ES-I3 (cell line): Measurements from ENCODE around the gene TIAM2.

ENCODE experiments used
- H3K36me3 ChIP-seq: 2 replicates; pipeline ENCODE4 v1.6.1; 2013; ENCODE audit warnings: mild to moderate bottlenecking, low read length, control low read depth, moderate library complexity; ENCODE audit not compliant: insufficient read depth
- H3K4me1 ChIP-seq: 2 replicates; pipeline ENCODE4 v1.6.1; 2013; ENCODE audit warnings: mild to moderate bottlenecking, control low read depth, low read length; ENCODE audit not compliant: insufficient read depth
- H3K9ac ChIP-seq: 2 replicates; pipeline ENCODE4 v1.6.1; 2013; ENCODE audit warnings: low read depth, mild to moderate bottlenecking, low read length, moderate library complexity
- H3K9me3 ChIP-seq: 2 replicates; pipeline ENCODE4 v1.6.1; 2013; ENCODE audit warnings: mild to moderate bottlenecking, low read length, moderate library complexity; ENCODE audit not compliant: control insufficient read depth, insufficient read depth

Gene TIAM2

DNA sequence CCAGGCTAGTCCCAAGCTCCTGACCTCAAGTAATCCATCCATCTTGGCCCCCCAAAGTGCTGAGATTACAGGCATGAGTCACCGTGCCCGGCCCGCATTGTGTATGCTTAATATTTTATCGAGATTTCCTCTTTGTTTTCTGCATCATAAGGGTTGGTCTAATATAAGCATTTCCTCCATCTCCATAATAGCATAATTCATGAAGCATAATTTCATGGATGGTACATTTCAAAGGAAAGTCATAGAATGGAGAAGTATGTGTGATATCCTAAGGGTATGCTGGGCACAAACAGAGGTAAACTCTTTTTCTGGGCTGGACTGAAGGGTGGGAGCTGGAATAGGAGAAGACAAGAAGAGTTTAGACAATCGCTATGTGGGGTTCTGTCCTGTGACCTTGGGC is 17.5 kb upstream of the TIAM2 start:
- Histone ChIP-seq H3K4me1 (no peaks in the 10 kb centered on the region), H3K36me3 (no peaks in the 10 kb centered on the region), H3K9me3 (no peaks in the 10 kb centered on the region), H3K9ac (no peak overlapping the region)

DNA sequence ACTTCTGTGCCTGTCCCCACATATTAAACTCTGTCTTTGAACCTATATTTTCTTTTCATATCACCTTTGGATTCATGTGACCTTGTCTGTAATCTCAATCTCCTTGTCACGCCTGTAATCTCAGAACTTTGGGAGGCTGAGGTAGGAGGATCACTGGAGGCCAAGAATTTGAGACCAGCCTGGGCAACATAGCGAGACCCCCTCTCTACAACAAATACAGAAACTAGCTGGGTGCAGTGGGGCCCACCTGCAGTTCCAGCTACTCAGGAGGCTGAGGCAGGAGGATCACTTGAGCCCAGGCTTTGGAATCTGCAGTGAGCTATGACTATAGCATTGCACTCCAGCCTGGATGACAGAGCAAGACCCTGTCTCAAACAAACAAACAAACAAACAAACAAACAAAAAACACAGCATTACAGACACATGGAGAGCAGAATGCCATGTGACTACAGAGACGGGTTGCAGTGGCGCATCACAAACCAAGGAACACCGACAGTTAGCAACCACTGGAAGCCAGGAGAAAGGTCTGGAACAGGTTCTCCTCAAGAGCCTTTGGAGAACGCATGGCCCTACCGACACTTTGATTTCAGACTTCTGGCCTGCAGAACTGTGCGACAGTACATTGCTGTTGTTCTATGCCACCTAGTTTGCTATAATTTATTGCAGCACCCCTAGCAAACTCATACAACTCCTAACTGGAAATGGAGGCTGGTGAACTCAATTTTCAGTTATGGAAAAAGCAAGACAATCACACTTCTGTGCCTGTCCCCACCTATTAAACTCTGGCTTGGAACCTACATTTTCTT is 14.6 kb upstream of the TIAM2 start:
- no peaks in the 10 kb centered on the region for H3K4me1 ChIP-seq
- H3K9ac ChIP-seq = no peak overlapping the region
- no peaks in the 10 kb centered on the region for H3K36me3 ChIP-seq
- no peaks in the 10 kb centered on the region for H3K9me3 ChIP-seq

DNA sequence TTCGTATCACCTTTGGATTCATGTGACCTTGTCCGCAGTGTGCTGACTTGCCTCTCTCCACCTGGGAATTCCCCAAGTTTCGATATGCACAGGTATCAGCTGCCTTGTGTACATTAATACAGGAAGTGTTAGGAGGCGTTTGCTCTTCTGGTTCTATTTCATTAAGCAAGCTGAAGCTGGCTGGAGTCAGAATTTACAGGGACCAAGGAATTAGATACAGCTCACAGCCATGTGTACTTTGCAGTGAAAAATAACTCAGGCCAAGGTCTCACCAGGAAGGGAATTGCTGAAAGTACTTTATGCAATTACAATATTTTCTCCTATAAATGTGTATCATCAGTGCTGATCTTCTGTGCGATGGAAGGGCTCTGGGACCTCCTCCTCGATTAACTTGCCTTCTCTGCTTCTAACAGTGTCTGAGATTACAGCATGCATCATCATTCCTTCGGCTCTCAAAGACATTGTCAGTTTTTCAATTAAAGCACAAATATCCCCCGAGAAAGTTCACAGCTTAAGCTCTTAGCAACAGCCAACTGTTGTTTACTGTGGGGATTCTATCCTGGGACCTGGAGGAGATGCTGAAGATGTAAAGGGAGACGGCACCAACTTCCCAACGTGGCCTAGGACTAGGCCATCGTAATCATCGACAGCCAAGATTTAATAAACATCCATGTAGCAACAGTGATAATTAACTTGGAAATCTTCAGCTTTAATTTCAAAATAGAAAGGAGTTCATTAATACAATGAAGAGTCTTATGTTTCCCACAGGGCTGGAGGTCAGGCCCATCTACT is 13.8 kb upstream of the TIAM2 start:
- H3K9ac ChIP-seq = no peak overlapping the region
- H3K4me1 ChIP-seq = no peaks in the 10 kb centered on the region
- H3K36me3 ChIP-seq = no peaks in the 10 kb centered on the region
- no peaks in the 10 kb centered on the region for H3K9me3 ChIP-seq

DNA sequence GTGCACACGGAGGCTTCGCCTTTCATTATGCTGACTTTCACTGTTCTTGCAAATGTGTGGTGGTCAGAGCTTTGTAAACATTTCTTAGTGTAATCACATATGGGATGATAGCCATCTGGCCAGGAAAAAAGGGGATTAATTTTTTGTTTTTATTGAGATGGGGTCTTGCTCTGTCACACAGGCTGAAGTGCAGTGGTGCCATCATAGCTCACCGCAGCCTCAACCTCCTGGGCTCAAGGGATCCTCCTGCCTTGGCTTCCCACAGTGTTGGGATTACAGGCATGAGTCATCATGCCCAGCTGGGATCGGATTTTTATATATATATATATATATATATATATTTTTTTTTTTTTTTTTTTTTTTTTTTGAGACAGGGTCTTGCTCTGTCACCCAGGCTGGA is 11.0 kb upstream of the TIAM2 start:
- Histone ChIP-seq H3K9ac (no peak overlapping the region), H3K9me3 (no peaks in the 10 kb centered on the region), H3K36me3 (no peaks in the 10 kb centered on the region), H3K4me1 (no peaks in the 10 kb centered on the region)

DNA sequence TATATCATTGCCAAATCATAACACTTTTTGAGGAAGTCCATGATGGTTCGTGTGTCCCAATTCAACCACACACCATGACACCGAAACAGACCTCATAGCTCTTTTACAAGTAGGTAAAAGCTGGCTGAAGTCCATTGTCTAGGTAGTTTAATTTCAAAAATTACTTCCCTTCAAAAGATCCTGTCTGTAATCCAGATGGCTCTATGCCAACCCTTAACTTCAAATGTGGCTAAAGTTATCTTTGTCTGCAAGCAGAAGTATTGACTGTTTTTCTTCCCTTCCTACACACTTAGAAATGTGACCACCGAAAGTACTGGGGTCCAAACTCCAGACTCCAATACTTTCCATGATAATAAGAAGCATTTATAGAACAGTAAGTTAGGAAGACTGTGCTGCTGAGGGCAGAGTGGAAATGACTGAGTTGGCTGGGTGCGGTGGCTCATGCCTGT is 8.3 kb upstream of the TIAM2 start:
- no peaks in the 10 kb centered on the region; the same call in 1 of the 2 replicates for H3K4me1 ChIP-seq
- no peak overlapping the region for H3K9ac ChIP-seq
- H3K36me3 ChIP-seq = no peaks in the 10 kb centered on the region
- H3K9me3 ChIP-seq = no peaks in the 10 kb centered on the region

GRCh38 chr6:154989448-154989847 is 5.7 kb upstream of the TIAM2 start:
- Histone ChIP-seq H3K9ac (no peak overlapping the region), H3K9me3 (no peaks in the 10 kb centered on the region), H3K4me1 (no peaks in the 10 kb centered on the region; the same call in 1 of the 2 replicates), H3K36me3 (no peaks in the 10 kb centered on the region)

GRCh38 chr6:154991207-154991606 is 3.9 kb upstream of the TIAM2 start:
- H3K9me3 ChIP-seq = no peaks in the 10 kb centered on the region
- no peaks in the 10 kb centered on the region for H3K36me3 ChIP-seq
- H3K9ac ChIP-seq = no peak overlapping the region
- H3K4me1 ChIP-seq = no peaks in the 10 kb centered on the region; the same call in 1 of the 2 replicates

DNA sequence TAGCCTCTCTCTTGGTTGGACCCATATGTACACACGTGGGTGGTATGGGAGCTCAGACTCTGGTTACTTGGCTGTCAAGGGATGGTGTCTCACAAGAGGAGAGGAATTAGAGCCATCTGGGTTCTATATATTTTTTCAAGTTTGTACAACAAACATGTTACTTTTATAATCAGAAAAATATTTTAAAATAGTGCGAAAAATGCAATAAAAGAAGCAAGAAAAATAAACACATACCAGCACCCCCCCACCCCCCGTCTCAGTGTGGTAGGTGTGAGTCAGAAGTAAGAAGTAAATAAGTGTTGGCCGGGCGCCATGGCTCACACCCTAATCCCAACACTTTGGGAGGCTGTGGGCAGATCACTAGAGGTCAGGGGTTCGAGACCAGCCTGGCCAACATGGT is 2.1 kb upstream of the TIAM2 start:
- no peak overlapping the region for H3K9ac ChIP-seq
- H3K9me3 ChIP-seq = no peaks in the 10 kb centered on the region
- H3K36me3 ChIP-seq = no peaks in the 10 kb centered on the region
- peaks cover 6% of the 10 kb centered on the region for H3K4me1 ChIP-seq

DNA sequence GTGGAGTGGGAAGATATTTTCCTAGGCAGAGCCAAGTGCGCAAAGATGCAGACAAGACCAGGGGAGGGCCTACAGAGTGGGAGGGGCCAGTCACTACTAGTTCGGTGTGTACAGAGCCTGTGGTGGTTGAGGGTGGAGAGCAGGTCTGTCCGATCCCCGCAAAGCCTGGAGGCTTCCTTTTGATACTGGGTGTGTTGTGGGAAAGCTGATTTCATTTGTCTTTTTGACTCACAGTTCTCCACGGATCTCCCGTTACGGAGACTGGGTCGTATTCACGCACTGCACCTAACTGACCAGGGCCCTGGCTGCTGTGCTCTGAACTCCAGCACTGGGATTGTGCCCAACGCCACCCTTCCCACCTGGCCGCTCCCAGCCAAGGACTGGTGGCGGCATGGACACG is 1.4 kb upstream of the TIAM2 start:
- peak overlapping the region; percentile 25; the same call in 1 of the 2 replicates for H3K9ac ChIP-seq
- peaks cover 6% of the 10 kb centered on the region for H3K4me1 ChIP-seq
- H3K9me3 ChIP-seq = no peaks in the 10 kb centered on the region
- H3K36me3 ChIP-seq = no peaks in the 10 kb centered on the region

- Histone ChIP-seq H3K9ac (peak overlapping the region; percentile 87), H3K4me1 (peaks cover 6% of the 10 kb centered on the region), H3K9me3 (no peaks in the 10 kb centered on the region), H3K36me3 (no peaks in the 10 kb centered on the region)
These were observed 270 bp upstream of the TIAM2 start for GRCh38 chr6:154994836-154995253.

GRCh38 chr6:154996016-154996590 is 988 bp downstream of the TIAM2 start:
- H3K9me3 ChIP-seq = no peaks in the 10 kb centered on the region
- H3K4me1 ChIP-seq = peaks cover 6% of the 10 kb centered on the region
- peak overlapping the region; percentile 87 for H3K9ac ChIP-seq
- no peaks in the 10 kb centered on the region for H3K36me3 ChIP-seq

DNA sequence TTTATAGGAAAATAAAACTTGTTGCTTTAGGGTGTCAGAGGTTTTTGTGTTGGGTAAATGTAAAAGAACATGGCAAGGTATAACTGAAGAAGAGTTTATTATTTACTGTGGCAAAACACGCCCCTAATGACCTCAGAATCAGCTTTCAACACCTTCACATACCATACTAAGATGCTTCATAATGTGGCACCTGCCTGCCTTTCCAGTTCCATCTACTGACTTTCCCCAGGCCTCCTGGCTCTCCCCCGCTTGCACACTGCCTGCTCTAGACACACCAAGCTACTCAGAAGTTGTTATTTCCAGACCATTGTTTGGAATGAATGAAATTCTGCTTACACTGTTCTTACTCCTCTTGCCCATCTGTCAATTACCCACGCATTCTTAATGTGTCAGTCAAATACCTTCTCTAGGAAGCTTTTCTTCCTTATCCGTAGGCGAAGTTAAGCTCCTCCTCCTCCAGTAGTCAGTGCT is 1.8 kb downstream of the TIAM2 start:
- no peak overlapping the region for H3K9ac ChIP-seq
- no peaks in the 10 kb centered on the region for H3K36me3 ChIP-seq
- peaks cover 6% of the 10 kb centered on the region for H3K4me1 ChIP-seq
- no peaks in the 10 kb centered on the region for H3K9me3 ChIP-seq

- no peaks in the 10 kb centered on the region for H3K9me3 ChIP-seq
- no peak overlapping the region for H3K9ac ChIP-seq
- no peaks in the 10 kb centered on the region for H3K36me3 ChIP-seq
- H3K4me1 ChIP-seq = peaks cover 6% of the 10 kb centered on the region
These were observed 3.7 kb downstream of the TIAM2 start for GRCh38 chr6:154998855-154999254.

- Histone ChIP-seq H3K9me3 (no peaks in the 10 kb centered on the region), H3K4me1 (peaks cover 6% of the 10 kb centered on the region), H3K36me3 (no peaks in the 10 kb centered on the region), H3K9ac (no peak overlapping the region)
These were observed 6.4 kb downstream of the TIAM2 start for GRCh38 chr6:155001482-155001881.
